ENCODE results near the gene BMF.
"Not testable (repeated sequence)": the region's sequence is repeated elsewhere in the genome, so short reads cannot be mapped to it uniquely, and the experiment has no call there.

BMF gene

DNA sequence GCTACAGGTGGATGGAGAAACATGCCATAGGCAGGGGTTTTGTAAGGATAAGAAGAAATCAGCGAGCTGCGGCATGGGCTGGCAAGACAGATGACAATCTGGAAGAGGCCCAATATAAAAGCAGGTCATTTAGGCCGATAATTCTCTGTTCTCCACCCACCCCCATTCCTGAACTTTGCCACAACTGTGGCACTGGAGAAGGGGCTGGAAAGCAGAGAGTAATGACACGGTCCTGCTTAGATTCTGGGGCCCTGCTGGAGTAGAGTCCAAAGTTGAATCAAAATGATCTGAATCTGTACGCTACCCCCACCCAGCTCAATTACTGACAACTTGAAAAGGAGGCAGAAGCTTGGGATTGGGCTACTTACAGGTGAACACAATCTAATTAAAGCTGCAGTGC is 33.7 kb upstream of the BMF start:
- H3K4me3 ChIP-seq (ENCODE audit: low read depth in 1 of 5, low read length in 5 of 5), result no peak overlapping the region
- no peaks in the 10 kb centered on the region for H3K4me1 ChIP-seq (ENCODE audit: control insufficient read depth in 5 of 5, insufficient read depth in 5 of 5, low read length in 5 of 5)
- no peak overlapping the region for H3K27ac ChIP-seq (ENCODE audit: low read depth, low read length)
- no peak overlapping the region for H3K9ac ChIP-seq (ENCODE audit: low read length in 5 of 5)
- no peaks in the 10 kb centered on the region for H3K27me3 ChIP-seq (ENCODE audit: control insufficient read depth in 5 of 5, insufficient read depth in 4 of 5, low read length in 5 of 5)
- no peaks in the 10 kb centered on the region for H3K36me3 ChIP-seq (ENCODE audit: control insufficient read depth in 5 of 5, insufficient read depth in 5 of 5, low read length in 5 of 5)
- no peaks in the 10 kb centered on the region for H3K9me3 ChIP-seq (ENCODE audit: control insufficient read depth in 5 of 5, low read length in 5 of 5)

DNA sequence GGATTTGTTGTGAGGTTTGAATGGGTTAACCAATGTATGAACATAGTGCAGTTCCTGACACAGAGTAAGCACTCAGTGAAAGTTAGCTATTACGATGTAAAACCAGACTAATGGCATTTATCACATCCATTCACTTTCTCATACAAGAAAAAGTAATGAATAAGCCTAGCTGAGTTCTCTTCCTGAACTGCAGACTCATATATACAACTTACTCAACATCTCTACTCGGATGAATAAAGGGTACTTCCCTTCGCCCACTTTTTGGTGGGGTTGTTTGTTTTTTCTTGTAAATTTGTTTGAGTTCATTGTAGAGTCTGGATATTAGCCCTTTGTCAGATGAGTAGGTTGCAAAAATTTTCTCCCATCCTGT is 29.5 kb upstream of the BMF start:
- not testable (repeated sequence) for H3K27me3 ChIP-seq (ENCODE audit: control insufficient read depth in 5 of 5, insufficient read depth in 4 of 5, low read length in 5 of 5); H3K9me3 ChIP-seq (ENCODE audit: control insufficient read depth in 5 of 5, low read length in 5 of 5); H3K4me3 ChIP-seq (ENCODE audit: low read depth in 1 of 5, low read length in 5 of 5); H3K9ac ChIP-seq (ENCODE audit: low read length in 5 of 5); H3K4me1 ChIP-seq (ENCODE audit: control insufficient read depth in 5 of 5, insufficient read depth in 5 of 5, low read length in 5 of 5); H3K27ac ChIP-seq (ENCODE audit: low read depth, low read length); H3K36me3 ChIP-seq (ENCODE audit: control insufficient read depth in 5 of 5, insufficient read depth in 5 of 5, low read length in 5 of 5)

DNA sequence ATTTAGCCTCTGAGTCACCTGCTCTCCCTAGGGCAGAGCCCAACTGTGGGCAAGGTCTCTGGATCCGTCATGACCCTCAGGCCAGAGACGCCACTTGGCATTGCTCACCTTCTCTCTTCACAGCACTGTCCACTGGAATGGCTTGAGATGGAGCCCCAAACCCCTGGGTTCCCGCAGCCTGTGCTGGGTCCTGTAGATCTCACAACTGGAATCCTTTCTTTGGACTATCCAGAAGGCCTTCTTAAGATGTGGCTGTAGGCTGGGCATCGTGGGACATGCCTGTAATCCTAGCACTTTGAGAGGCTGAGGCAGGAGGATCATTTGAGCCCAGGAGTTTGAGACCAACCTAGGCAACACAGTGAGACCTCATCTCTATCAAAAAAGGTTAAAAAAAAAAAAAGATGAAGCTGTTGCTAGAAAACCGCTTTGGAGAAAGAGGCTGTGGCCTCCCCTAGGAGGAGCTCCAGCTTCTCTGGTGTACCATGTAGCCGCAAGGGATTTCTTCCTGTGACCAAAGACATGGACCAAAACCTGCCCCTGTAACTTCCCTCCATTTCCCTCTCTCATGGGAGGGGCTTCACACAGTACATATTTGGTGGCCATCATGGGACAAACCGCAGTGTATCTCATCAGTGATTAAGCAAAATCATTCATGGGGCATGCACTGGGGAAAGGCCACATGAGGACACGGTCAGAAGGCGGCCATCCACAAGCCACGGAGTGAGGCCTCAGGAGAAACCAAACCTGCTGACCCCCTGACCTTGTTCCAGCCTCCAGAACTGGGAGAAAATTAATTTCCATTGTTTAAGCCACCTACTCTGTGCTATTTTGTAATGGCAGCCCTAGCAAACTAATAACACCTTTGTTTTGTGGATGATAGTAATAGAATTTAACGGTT is 28.9 kb upstream of the BMF start:
- Histone ChIP-seq H3K27me3 (ENCODE audit: control insufficient read depth in 5 of 5, insufficient read depth in 4 of 5, low read length in 5 of 5) (peaks cover 0 to 2% (median 0%) of the 10 kb centered on the region in 5 donors), H3K9me3 (ENCODE audit: control insufficient read depth in 5 of 5, low read length in 5 of 5) (no peaks in the 10 kb centered on the region), H3K27ac (ENCODE audit: low read depth, low read length) (no peak overlapping the region), H3K4me1 (ENCODE audit: control insufficient read depth in 5 of 5, insufficient read depth in 5 of 5, low read length in 5 of 5) (no peaks in the 10 kb centered on the region), H3K36me3 (ENCODE audit: control insufficient read depth in 5 of 5, insufficient read depth in 5 of 5, low read length in 5 of 5) (no peaks in the 10 kb centered on the region), H3K4me3 (ENCODE audit: low read depth in 1 of 5, low read length in 5 of 5) (no peak overlapping the region), H3K9ac (ENCODE audit: low read length in 5 of 5) (no peak overlapping the region)

DNA sequence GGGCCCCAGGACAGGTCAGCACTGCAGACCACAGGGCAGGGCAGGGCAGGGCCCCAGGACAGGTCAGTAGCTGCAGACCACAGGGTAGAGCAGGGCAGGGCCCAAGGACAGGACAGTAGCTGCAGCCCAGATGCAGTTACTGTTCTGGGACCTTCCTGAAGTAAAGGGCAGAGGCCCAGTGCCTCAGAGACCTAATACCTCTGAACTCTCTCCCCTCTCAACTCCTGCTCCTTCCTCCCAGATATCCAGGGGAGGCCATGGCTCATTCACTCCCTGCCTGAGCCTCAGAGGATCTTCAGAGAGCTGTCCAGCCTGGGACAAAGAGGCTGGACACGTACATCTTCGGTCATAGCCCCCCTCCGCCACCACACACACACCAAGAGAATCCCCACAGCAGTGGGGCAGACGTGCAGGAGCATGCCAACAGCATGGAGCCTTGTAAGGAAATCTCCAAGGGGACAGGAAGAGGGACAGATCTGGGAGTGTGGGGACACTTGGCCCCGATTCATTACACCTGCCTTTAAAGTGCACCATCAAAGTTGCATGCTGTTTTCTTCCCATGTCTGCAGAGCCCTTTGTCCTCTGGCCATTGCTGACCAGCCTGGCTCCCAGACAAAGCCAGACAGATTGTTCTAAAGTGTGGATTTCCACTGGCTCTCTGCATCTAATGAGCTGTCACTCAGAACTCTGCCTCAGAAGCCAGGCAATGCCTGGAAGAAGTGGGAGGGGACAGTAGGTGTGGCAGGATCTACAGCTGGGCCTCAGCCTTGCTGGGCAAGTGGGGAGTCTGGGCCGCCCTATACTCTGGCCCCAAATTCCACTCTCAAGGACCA is 28.0 kb upstream of the BMF start:
- Histone ChIP-seq H3K36me3 (ENCODE audit: control insufficient read depth in 5 of 5, insufficient read depth in 5 of 5, low read length in 5 of 5) (no peaks in the 10 kb centered on the region), H3K9me3 (ENCODE audit: control insufficient read depth in 5 of 5, low read length in 5 of 5) (no peaks in the 10 kb centered on the region), H3K4me3 (ENCODE audit: low read depth in 1 of 5, low read length in 5 of 5) (no peak overlapping the region), H3K27me3 (ENCODE audit: control insufficient read depth in 5 of 5, insufficient read depth in 4 of 5, low read length in 5 of 5) (peaks cover 0 to 3% (median 0%) of the 10 kb centered on the region in 5 donors), H3K9ac (ENCODE audit: low read length in 5 of 5) (no peak overlapping the region), H3K4me1 (ENCODE audit: control insufficient read depth in 5 of 5, insufficient read depth in 5 of 5, low read length in 5 of 5) (no peaks in the 10 kb centered on the region), H3K27ac (ENCODE audit: low read depth, low read length) (no peak overlapping the region)

DNA sequence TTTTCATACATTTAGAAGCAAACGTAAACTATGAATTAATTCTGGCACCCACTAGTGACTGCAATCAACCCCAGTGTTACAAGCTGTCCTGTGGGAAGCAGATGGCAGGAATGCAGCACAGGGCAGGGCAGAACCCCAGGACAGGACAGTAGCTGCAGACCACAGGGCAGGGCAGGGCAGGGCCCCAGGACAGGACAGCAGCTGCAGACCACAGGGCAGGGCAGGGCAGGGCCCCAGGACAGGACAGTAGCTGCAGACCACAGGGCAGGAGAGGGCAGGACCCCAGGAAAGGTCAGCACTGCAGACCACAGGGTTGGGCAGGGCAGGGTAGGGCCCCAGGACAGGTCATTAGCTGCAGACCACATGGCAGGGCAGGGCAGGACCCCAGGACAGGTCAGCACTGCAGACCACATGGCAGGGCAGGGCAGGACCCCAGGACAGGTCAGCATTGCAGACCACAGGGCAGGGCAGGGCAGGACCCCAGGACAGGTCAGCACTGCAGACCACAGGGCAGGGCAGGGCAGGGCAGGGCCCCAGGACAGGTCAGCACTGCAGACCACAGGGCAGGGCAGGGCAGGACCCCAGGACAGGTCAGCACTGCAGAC is 27.3 kb upstream of the BMF start:
- H3K36me3 ChIP-seq (ENCODE audit: control insufficient read depth in 5 of 5, insufficient read depth in 5 of 5, low read length in 5 of 5); H3K4me1 ChIP-seq (ENCODE audit: control insufficient read depth in 5 of 5, insufficient read depth in 5 of 5, low read length in 5 of 5); H3K4me3 ChIP-seq (ENCODE audit: low read depth in 1 of 5, low read length in 5 of 5): not testable (repeated sequence)

DNA sequence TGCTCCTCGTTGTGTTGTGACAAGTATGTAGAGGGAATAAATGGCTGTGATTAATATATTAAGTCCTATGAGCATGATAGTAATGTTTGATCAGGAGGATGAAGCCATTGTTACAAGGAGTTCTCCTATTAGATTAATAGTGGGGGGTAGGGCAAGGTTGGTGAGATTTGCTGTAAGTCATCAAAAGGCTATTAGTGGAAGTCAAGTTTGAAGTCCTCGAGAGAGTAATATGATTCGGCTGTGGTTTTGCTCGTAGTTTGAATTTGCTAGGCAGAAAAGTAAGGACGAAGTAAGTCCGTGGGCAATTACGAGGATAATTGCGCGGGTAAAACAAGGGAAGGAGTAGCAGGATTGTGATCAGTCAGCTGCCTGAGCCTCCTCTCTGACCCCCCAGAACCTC is 26.2 kb upstream of the BMF start:
- no peaks in the 10 kb centered on the region for H3K36me3 ChIP-seq (ENCODE audit: control insufficient read depth in 5 of 5, insufficient read depth in 5 of 5, low read length in 5 of 5)
- H3K4me1 ChIP-seq (ENCODE audit: control insufficient read depth in 5 of 5, insufficient read depth in 5 of 5, low read length in 5 of 5), result no peaks in the 10 kb centered on the region
- no peak overlapping the region for H3K27ac ChIP-seq (ENCODE audit: low read depth, low read length)
- no peak overlapping the region for H3K4me3 ChIP-seq (ENCODE audit: low read depth in 1 of 5, low read length in 5 of 5)
- peaks cover 0 to 6% (median 0%) of the 10 kb centered on the region in 5 donors for H3K27me3 ChIP-seq (ENCODE audit: control insufficient read depth in 5 of 5, insufficient read depth in 4 of 5, low read length in 5 of 5)
- H3K9ac ChIP-seq (ENCODE audit: low read length in 5 of 5), result no peak overlapping the region
- no peaks in the 10 kb centered on the region for H3K9me3 ChIP-seq (ENCODE audit: control insufficient read depth in 5 of 5, low read length in 5 of 5)

More for the DNA sequence above, 27.3 kb upstream of the BMF start:
- H3K9ac ChIP-seq (ENCODE audit: low read length in 5 of 5); H3K27me3 ChIP-seq (ENCODE audit: control insufficient read depth in 5 of 5, insufficient read depth in 4 of 5, low read length in 5 of 5); H3K9me3 ChIP-seq (ENCODE audit: control insufficient read depth in 5 of 5, low read length in 5 of 5); H3K27ac ChIP-seq (ENCODE audit: low read depth, low read length): not testable (repeated sequence)

DNA sequence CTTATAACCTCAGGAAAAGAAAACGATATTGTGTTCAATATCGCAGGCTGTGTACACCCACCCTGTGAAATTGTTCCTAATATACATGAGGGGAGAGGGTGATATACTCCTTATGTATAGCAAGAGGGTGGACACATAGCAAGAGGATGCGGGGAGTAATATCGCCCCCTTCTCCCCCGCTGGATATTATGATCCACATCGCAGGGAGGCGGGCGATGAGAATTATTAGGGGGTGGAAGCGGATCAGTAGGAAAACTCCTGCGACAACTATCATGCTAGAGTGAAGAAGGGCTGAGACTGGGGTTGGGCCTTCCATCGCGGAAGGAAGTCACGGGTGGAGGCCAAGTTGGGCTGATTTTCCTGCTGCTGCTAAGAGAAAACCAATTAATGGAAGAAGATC is 24.9 kb upstream of the BMF start:
- no peaks in the 10 kb centered on the region for H3K9me3 ChIP-seq (ENCODE audit: control insufficient read depth in 5 of 5, low read length in 5 of 5)
- H3K36me3 ChIP-seq (ENCODE audit: control insufficient read depth in 5 of 5, insufficient read depth in 5 of 5, low read length in 5 of 5), result no peaks in the 10 kb centered on the region
- H3K4me1 ChIP-seq (ENCODE audit: control insufficient read depth in 5 of 5, insufficient read depth in 5 of 5, low read length in 5 of 5), result no peaks in the 10 kb centered on the region
- no peak overlapping the region for H3K4me3 ChIP-seq (ENCODE audit: low read depth in 1 of 5, low read length in 5 of 5)
- no peak overlapping the region for H3K9ac ChIP-seq (ENCODE audit: low read length in 5 of 5)
- H3K27me3 ChIP-seq (ENCODE audit: control insufficient read depth in 5 of 5, insufficient read depth in 4 of 5, low read length in 5 of 5), result peaks cover 0 to 10% (median 3%) of the 10 kb centered on the region in 5 donors
- no peak overlapping the region for H3K27ac ChIP-seq (ENCODE audit: low read depth, low read length)

DNA sequence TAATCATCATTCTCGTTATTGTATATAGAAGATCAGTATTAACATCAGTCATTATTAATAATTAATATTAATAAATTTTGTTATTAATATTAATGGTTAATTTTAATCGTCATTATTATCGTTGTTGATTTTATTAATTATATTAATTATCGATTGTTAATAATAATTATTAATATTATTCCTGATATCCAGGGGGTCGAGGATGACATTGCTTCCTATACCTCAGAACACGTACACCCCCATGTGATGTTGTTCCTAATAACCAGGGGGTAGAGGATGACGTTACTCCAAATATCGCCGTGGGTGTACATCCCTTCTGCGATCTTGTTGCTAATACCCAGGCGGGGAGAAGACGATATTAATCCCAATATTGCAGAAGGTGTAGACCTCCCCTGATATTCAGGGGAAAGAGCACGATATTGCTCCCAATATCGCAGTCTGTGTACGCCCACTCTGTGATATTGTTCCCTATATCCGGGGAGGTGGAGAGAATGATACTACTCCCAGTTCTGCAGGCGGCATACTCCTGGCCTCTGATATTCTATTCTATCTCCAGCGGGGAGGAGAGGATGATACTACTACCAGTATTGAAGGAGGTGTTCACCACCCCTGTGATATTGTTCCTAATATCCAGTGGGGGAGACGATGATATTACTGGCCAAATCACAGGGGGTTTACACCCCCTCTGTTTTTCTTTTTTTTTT is 22.3 kb upstream of the BMF start:
- Histone ChIP-seq H3K4me1 (ENCODE audit: control insufficient read depth in 5 of 5, insufficient read depth in 5 of 5, low read length in 5 of 5) (no peaks in the 10 kb centered on the region), H3K4me3 (ENCODE audit: low read depth in 1 of 5, low read length in 5 of 5) (no peak overlapping the region), H3K9me3 (ENCODE audit: control insufficient read depth in 5 of 5, low read length in 5 of 5) (no peaks in the 10 kb centered on the region), H3K36me3 (ENCODE audit: control insufficient read depth in 5 of 5, insufficient read depth in 5 of 5, low read length in 5 of 5) (no peaks in the 10 kb centered on the region), H3K27ac (ENCODE audit: low read depth, low read length) (no peak overlapping the region), H3K9ac (ENCODE audit: low read length in 5 of 5) (no peak overlapping the region), H3K27me3 (ENCODE audit: control insufficient read depth in 5 of 5, insufficient read depth in 4 of 5, low read length in 5 of 5) (peaks cover 0 to 10% (median 6%) of the 10 kb centered on the region in 5 donors)

DNA sequence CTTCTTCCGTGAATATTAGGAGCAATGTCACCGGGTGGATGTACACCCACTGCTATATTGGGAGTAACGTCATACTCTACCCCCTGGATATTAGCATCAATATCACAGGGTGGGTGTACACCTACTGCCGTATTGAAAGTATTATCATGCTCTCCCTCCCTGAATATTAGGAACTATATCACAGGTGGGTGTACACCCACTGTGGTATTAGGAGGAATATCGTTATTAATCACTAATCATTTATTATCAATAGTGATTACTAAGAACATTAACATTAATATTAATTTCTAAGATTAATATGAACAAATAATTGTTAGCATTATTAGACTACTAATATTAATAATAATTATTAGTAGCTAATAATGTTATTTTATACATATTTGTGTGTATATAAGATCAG is 21.4 kb upstream of the BMF start:
- no peak overlapping the region for H3K9ac ChIP-seq (ENCODE audit: low read length in 5 of 5)
- no peaks in the 10 kb centered on the region for H3K4me1 ChIP-seq (ENCODE audit: control insufficient read depth in 5 of 5, insufficient read depth in 5 of 5, low read length in 5 of 5)
- H3K27ac ChIP-seq (ENCODE audit: low read depth, low read length), result no peak overlapping the region
- no peaks in the 10 kb centered on the region for H3K9me3 ChIP-seq (ENCODE audit: control insufficient read depth in 5 of 5, low read length in 5 of 5)
- peaks cover 0 to 10% (median 6%) of the 10 kb centered on the region in 5 donors for H3K27me3 ChIP-seq (ENCODE audit: control insufficient read depth in 5 of 5, insufficient read depth in 4 of 5, low read length in 5 of 5)
- no peaks in the 10 kb centered on the region for H3K36me3 ChIP-seq (ENCODE audit: control insufficient read depth in 5 of 5, insufficient read depth in 5 of 5, low read length in 5 of 5)
- H3K4me3 ChIP-seq (ENCODE audit: low read depth in 1 of 5, low read length in 5 of 5), result no peak overlapping the region
